ENCODE results near the gene CHN1.

The CHN1 gene

DNA sequence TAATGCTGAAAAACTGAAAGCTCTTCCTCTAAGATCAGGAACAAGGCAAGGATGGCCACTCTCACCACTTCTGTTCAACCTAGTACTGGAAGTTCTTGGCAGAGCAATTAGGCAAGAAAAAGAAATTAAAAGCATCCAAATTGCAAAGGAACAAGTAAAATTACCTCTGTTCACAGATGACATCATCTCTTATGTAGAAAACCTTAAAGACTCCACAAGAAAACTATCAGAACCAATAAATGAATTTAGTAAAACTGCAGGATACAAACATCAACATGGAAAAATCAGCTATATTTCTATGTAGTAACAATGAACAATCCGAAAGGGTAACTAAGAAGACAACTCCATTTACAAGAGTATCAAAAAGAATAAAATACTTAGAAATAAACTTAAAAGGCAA, 112.2 kb downstream of the CHN1 start:
- TF ChIP-seq TAF1 (IDR thresholded peaks at IDR 0.05; ENCODE audit: borderline replicate concordance, insufficient read depth, low read length): no peak
- TF ChIP-seq POLR2AphosphoS5 (IDR thresholded peaks at IDR 0.05; ENCODE audit: low read depth, low read length): no peak
- TF ChIP-seq FOXP2 (optimal IDR thresholded peaks at IDR 0.05; ENCODE audit: borderline replicate concordance, extremely low read depth, extremely low read length, insufficient read depth): no peak
- TF ChIP-seq, protein P1, sequence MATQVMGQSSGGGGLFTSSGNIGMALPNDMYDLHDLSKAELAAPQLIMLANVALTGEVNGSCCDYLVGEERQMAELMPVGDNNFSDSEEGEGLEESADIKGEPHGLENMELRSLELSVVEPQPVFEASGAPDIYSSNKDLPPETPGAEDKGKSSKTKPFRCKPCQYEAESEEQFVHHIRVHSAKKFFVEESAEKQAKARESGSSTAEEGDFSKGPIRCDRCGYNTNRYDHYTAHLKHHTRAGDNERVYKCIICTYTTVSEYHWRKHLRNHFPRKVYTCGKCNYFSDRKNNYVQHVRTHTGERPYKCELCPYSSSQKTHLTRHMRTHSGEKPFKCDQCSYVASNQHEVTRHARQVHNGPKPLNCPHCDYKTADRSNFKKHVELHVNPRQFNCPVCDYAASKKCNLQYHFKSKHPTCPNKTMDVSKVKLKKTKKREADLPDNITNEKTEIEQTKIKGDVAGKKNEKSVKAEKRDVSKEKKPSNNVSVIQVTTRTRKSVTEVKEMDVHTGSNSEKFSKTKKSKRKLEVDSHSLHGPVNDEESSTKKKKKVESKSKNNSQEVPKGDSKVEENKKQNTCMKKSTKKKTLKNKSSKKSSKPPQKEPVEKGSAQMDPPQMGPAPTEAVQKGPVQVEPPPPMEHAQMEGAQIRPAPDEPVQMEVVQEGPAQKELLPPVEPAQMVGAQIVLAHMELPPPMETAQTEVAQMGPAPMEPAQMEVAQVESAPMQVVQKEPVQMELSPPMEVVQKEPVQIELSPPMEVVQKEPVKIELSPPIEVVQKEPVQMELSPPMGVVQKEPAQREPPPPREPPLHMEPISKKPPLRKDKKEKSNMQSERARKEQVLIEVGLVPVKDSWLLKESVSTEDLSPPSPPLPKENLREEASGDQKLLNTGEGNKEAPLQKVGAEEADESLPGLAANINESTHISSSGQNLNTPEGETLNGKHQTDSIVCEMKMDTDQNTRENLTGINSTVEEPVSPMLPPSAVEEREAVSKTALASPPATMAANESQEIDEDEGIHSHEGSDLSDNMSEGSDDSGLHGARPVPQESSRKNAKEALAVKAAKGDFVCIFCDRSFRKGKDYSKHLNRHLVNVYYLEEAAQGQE (IDR thresholded peaks at IDR 0.05; ENCODE audit: insufficient read depth in 1 of 2, low read depth in 2 of 2, low read length in 2 of 2): no peak
- no peak for TF ChIP-seq SIN3A (IDR thresholded peaks at IDR 0.05; ENCODE audit: borderline replicate concordance, insufficient read depth, low read length)

DNA sequence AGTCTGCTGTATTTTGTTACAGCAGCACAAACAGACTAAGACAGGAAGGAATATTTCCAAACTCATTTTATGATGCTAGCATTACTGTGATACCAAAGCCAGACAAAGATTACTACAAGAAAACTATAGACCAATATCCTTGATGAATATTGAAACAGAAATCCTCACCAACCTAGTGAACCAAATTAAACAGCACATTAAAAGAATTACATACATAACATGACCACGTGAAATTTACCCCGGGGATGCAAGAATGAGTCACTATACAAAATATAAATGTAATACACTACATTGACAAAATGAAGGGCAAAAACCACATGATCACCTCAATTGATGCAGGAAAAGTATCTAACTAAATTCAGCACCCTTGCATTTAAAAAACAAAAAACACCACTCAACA, 112.6 kb downstream of the CHN1 start:
- no peak for TF ChIP-seq POLR2AphosphoS5 (IDR thresholded peaks at IDR 0.05; ENCODE audit: low read depth, low read length)
- TF ChIP-seq SIN3A (IDR thresholded peaks at IDR 0.05; ENCODE audit: borderline replicate concordance, insufficient read depth, low read length): no peak
- TF ChIP-seq, protein P1 (IDR thresholded peaks at IDR 0.05; ENCODE audit: insufficient read depth in 1 of 2, low read depth in 2 of 2, low read length in 2 of 2): no peak

DNA sequence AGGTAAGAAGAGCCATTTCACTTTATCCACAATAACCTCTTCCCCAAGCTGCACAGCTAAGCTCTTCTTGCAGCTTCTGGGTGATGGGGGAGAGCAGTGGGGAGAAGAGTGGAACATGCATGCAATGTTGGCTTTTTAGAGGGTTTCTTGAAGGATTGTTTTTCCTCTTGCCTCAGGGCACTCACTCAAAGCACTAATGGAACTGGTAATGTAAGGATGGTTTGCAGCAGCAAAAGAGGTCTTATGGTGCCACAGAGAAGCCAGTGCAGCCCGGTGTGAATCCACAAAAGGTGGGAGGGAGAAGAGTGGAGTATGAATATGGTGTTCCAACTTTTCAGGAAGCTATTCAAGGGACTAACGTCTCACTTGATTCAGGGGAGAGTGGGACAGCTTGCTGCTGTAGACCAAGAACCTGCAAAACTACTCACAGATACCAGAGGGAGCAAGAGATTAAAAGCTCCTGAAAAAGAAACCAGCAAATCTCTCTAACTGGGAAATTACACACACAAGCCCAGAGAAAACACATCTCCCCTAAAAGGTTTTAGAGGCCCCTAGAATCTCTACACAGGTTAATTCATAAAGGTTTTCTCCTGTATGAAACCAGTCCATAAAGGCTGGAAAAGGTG, 116.4 kb downstream of the CHN1 start:
- TF ChIP-seq FOXP2 (optimal IDR thresholded peaks at IDR 0.05; ENCODE audit: borderline replicate concordance, extremely low read depth, extremely low read length, insufficient read depth): no peak
- TF ChIP-seq, protein P1 (IDR thresholded peaks at IDR 0.05; ENCODE audit: insufficient read depth in 1 of 2, low read depth in 2 of 2, low read length in 2 of 2): no peak
- TF ChIP-seq TAF1 (IDR thresholded peaks at IDR 0.05; ENCODE audit: borderline replicate concordance, insufficient read depth, low read length): no peak
- TF ChIP-seq POLR2AphosphoS5 (IDR thresholded peaks at IDR 0.05; ENCODE audit: low read depth, low read length): no peak
- TF ChIP-seq SIN3A (IDR thresholded peaks at IDR 0.05; ENCODE audit: borderline replicate concordance, insufficient read depth, low read length): no peak

DNA sequence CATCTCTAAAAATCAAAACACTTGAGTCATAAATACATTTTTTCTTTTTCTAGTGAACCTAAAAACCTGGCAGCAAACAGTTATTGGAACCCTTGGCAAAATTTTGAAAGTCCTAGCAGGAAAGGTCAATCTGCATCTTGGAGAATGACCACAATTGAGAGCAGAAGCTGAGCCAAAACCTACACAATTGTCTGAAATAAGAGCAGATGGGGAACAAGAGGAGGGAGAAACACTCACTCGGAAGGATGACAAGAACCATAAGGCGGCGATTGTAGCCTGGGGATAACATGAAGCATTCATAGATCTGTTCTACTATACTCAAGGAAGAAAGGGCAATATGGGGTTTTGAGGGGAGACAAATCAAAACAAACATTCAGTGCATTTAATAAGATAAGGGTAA, 117.0 kb downstream of the CHN1 start:
- TF ChIP-seq FOXP2 (optimal IDR thresholded peaks at IDR 0.05; ENCODE audit: borderline replicate concordance, extremely low read depth, extremely low read length, insufficient read depth) (no peak), POLR2AphosphoS5 (IDR thresholded peaks at IDR 0.05; ENCODE audit: low read depth, low read length) (no peak), SIN3A (IDR thresholded peaks at IDR 0.05; ENCODE audit: borderline replicate concordance, insufficient read depth, low read length) (no peak), TAF1 (IDR thresholded peaks at IDR 0.05; ENCODE audit: borderline replicate concordance, insufficient read depth, low read length) (no peak)
- TF ChIP-seq, protein P1 (IDR thresholded peaks at IDR 0.05; ENCODE audit: insufficient read depth in 1 of 2, low read depth in 2 of 2, low read length in 2 of 2): no peak

DNA sequence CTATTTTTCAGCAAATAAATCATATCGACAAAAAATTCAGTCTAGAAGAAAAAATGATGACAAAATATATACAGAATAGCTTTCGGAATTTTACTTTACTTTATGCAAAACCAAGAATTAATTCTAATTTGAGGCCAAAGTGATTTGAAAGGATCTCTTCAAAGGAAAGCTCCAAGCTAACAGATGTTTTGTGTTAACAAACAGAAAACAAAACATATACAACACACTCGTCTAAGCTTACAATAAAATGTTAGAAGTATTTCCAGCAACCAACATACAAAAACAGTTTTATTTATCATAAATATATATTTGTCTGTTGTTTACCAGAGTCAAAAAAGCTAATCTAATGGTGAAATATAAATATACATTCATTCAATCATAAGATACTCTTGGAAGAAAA, 122.8 kb downstream of the CHN1 start:
- TF ChIP-seq TAF1 (IDR thresholded peaks at IDR 0.05; ENCODE audit: borderline replicate concordance, insufficient read depth, low read length) (no peak), POLR2AphosphoS5 (IDR thresholded peaks at IDR 0.05; ENCODE audit: low read depth, low read length) (no peak), SIN3A (IDR thresholded peaks at IDR 0.05; ENCODE audit: borderline replicate concordance, insufficient read depth, low read length) (no peak), FOXP2 (optimal IDR thresholded peaks at IDR 0.05; ENCODE audit: borderline replicate concordance, extremely low read depth, extremely low read length, insufficient read depth) (no peak)
- TF ChIP-seq, protein P1 (IDR thresholded peaks at IDR 0.05; ENCODE audit: insufficient read depth in 1 of 2, low read depth in 2 of 2, low read length in 2 of 2): no peak
